HG03097 (cell line): ENCODE results near the gene LCE3E.

ENCODE experiments used
- ATAC-seq: cut with Tn5 transposase; IDR thresholded peaks from one replicate; pipeline ENCODE4 v1.9.1; 2021; ENCODE audit not compliant: unreplicated experiment, low FRiP score

Gene LCE3E

GRCh38 chr1:152517237-152517811 lies 49.3 kb downstream of the LCE3E start:
- ATAC-seq: no peak

DNA sequence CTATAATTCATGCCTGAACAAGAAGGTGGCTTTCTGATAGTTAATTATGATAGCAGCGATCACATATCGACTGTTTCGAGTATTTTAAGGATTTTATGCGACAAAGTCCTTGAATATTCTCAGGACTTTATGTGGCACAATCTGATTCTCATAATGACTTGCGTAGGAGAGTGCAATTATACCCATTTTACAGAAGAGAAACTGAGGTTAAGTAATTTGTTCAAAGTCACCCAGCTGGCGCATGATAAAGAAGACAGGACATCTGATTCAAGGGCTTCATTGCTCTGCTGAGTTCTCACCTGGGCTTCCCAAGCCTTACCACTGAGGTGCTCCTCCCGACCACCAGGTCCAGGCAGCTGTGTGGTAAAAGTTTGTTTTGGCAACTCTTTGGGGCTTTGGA lies 50.5 kb downstream of the LCE3E start:
- no peak for ATAC-seq
